GM19468 (cell line): ENCODE measurements around the gene JAM3.

ENCODE experiments used
- ATAC-seq: cut with Tn5 transposase; IDR thresholded peaks from one replicate; pipeline ENCODE4 v1.9.1; 2021; ENCODE audit warnings: mild to moderate bottlenecking, moderate library complexity, moderate number of reproducible peaks; ENCODE audit not compliant: unreplicated experiment; ENCODE audit errors: extremely low read depth

The JAM3 gene

DNA sequence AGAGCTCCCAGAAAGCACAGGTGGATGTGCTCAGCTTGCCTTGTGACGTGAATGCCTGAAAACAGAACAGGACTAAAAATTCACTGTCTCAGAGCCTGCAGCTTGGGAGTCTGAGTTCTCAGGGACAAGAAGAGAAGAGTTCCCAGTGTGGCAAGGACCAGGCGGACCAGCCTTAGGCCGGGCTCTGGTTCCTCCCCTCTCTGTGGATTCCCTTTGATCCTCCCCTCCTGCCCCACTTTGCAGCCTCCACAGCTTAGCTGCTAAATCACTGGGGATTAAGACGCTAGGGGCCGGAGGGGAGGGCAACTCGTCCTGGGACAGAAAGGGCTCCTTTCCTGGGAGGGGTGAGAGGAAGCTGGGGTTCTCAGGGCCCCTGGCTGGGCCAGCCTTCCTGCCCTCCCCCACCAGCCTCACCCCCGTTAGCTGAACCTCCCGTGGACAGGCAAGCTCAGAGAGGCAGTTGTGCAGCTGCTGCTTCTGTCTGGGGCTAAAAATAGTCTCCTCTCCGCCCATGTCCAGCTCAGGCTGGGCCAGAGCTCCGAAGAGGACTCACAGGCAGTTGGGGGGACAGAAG, 29.9 kb upstream of the JAM3 start:
- ATAC-seq, result no peak

DNA sequence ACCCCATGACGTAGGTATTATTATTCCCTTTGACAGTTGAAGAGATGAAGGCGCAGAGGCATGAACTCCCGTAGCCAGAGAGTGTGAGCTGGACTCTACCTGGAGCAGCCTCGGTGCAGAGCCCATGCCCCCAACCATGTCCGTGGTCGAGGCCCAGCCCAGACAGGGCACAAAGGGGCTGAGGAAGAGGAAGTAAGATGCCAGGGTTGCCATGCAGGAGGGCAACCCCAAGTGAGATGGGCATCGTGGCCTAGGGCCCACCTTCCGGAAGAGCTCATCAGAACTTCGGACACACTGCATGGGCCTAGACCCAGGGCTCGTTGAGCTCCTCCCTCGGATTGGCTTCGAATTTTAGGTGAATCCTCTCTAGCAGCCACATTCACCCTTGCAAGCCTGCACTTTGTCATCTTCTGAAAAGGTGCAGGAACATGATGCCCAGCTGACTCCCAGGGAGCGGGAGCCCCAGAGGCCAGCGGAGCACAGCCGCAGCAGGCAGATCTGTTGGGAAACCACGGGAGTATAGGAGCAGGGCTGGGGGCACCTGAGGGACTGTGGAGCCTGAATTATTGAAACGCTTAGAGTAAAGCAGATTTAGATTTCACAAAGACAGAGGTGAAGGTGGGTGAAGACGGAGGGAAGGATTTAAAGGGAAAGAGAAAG, 29.0 kb upstream of the JAM3 start:
- no peak for ATAC-seq

DNA sequence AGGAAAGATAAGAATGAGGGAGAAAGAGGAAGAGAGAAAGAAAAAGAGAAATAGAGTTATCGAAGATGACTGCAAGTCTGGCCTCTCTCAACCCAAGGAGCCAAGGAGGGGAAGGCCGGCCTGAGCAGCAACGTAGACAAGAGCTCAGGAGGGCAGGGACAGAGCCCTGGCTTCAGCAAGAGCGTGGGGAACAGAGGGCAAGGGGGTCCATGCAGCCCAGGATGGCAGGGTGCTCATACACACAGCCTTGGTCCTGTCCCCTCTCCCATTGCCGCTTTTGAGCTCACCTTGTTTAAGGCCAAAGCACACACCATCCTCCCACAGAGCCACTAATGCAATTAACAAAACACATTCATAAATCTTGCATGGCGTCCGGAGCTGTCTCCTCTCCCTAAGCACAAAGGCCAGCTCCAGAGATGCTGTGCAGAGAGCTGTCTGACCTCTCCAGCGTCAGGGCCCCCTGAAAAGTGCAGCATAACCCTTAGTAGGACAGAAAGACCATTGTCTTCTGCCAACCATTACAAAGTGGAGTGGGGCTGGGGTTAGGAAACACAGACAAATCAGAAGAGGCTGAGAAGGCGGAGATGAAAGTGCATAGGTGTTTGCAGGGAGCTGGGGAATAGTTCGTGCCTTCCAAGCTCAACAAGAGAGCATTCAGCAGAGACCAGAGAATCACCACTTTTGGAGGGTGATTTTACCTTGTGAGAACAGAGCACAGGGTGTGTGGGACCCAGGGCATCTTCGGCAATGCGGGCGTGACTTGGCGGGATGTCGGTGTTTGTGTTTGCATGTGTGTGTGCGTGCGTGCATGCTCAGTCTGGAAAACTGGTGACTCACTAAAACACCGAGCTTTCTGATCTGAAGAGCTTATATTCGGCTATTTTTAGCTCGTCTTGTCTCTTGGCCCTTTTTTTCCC, 28.2 kb upstream of the JAM3 start:
- ATAC-seq, result no peak

DNA sequence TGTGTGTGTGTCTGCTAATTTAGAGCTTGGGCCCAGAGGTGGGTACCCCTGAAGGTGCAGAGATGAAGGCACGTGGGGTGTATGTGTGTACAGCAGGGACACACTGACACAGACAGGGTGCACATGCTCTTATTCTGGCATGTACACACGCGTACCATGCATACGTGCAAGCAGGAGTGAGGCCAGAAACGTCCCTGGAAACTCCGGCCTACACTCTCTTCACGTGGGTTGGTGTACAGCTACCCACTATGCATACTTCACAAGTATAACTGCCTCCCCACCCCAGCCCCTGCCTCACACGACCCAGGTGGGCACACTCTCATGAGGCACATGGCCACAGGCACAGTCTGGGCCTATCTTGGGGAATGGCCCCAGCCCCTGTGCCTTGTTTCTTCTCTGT, 27.5 kb upstream of the JAM3 start:
- no peak for ATAC-seq

GRCh38 chr11:134041791-134042696, 26.8 kb upstream of the JAM3 start:
- no peak for ATAC-seq

- ATAC-seq, result no peak
These were observed 25.0 kb upstream of the JAM3 start for GRCh38 chr11:134043821-134044420.

DNA sequence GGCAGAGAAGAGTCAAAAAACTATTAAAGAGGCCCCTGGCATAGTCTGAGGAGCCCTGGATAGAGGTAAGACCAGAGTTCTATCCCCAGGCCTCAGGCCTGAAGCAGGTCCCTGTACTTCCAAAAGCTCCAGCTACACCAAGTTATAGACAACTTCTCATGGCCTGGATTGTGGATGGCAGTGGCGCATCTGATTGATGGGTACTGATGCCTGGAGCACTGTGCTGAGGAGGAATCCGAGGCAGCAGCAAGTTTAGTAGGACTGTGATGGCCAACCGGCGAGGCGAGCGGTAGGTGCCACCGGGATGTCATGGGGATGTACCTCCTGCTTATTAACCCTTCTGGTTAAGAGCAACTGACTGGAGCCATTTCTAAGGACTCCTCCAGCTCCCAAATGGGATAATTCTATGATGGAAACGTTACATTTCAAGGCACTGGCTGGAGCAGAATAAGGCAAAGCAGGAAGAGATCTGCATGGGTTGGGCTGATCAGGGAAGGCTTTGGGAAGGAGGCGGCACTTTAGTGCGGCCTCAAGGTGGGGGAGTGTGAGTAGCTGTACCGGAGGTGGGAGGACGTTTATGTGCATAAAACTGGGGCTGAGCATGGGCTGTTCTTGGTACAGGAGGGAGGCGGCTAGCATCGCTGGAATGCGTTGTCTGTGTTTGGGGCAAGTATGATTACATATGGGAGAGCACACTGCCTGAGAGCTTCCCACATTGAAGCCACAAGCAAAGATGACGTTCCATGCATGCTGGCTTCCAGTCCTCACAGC, 24.2 kb upstream of the JAM3 start:
- ATAC-seq, result no peak

GRCh38 chr11:134045799-134046635, 22.9 kb upstream of the JAM3 start:
- no peak for ATAC-seq

GRCh38 chr11:134046681-134047449, 22.0 kb upstream of the JAM3 start:
- no peak for ATAC-seq

DNA sequence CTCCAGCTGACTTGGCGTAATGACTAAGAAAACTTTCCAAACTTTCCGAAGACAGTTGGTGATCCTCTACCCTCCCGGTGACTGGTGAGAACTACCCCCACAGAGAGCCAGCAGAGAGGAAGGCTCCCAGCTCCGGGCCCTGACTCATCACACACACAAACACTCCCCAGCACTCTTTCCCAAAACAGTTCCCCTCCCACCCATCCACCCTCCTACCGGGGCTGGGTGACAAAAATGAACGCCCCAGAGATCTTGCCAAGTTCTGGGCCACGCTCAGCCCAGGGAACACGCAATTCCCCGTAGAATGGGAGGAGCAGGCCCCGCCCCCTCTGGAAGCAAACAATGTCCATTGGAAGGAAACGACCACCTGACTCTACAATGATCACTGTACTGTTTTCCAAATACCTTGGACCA, 21.3 kb upstream of the JAM3 start:
- ATAC-seq, result no peak

GRCh38 chr11:134048028-134048427, 20.8 kb upstream of the JAM3 start:
- no peak for ATAC-seq

DNA sequence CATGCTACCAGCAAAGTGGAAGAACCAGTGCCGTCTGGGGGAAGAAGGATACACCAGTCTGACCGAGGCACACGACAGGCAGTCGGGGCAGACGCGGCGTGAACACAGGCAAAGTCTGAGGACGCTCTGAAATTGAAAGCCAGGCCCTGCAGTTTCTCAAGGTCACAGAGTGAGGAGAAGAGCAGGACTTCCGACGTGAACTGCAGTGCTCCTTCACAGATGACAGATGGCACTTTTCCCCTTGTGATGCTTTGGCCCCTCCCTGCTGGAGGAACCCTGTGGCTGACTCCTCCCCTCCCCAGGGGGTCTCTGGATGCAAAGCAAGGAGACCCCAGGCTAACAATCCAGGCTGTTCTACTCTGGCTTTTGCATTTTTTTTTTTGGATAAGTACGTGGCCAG, 19.6 kb upstream of the JAM3 start:
- ATAC-seq, result no peak

GRCh38 chr11:134050541-134051383, 18.1 kb upstream of the JAM3 start:
- ATAC-seq, result peak; percentile 79

GRCh38 chr11:134052395-134052987, 16.4 kb upstream of the JAM3 start:
- ATAC-seq, result no peak

DNA sequence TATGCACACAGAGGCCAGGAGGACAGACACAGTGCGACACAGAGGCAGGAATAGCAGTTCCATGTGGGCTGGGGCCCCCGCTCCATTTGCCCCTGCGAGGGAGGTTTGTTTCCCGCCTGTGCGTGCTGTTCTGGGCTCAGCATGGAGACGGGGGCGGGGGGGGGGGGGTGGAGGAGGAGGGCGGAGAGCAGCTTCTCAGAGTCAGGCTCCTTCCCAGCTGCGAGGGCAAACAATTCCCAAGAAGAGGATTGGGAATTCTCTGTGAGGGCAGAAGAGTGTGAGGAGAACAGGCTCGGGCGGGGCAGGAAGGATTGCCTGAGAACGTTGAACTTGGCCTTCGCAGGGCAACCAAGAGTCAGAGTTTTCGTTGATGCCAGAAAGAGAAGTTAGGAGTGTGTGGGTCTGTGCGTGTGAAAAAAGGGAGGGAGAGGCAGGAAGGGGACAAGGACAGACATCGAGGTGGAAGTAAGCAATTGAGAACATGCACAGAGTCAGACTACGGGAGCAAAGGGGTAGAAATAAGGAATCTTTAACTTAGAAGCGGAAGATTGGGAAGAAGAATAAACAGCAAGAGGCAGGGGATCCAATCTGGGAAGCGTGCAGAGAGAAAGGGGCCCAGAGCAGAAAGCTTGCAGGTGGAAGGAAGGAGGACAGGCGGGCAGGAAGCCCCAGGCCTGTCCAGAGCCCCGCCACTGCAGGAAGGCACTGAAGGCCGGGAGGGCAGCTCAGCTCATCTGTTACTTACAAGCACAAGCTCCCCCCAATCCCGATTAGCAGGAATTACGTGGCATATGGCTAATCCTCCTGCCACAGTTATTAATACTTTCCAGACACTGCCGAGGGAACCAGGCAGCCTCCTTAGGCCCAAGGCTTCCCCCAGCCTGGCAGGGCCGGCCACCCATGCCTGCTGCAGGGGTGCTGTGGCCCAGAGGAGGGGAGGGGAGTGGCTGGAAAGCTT, 15.6 kb upstream of the JAM3 start:
- ATAC-seq, result no peak
